T-helper 1 cell (primary cell): ENCODE results near the gene OR3A3.
"Not testable (repeated sequence)": the region's sequence is repeated elsewhere in the genome, so short reads cannot be mapped to it uniquely, and the experiment has no call there.

ENCODE experiments used
- DNase-seq, 5 donors: peaks; one replicate each; pipeline ENCODE4 v3.0.0-alpha.2; 2012 to 2020
- total RNA-seq, 4 donors: gene quantifications; one replicate each; lab custom pipeline; 2026; lab: John Stamatoyannopoulos, UW

OR3A3 gene
- total RNA-seq = 0 reads per million in 4 donors

DNA sequence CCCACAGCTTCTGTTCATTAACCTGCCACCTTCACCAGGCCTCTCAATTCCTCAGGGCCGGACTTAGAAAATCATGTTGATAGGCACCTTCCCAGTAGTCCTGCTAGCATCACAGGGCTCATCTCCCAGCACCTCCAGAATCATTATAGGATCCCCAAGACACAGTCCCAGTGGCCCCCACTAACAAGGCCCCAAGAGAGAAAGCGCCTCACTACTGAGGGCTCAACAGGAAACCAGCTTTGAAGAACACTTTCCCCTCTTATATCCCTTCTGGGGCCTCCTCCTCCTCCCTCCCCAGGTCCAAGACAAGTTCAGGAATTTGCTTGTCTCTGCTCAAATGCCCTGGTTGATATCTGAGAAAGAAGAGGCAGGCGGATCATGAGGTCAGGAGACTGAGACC is at the start of gene OR3A3:
TSS of gene OR3A3 (plus strand) at position 301 of the 400 bp plus-strand sequence.
- DNase-seq = no peak

DNA sequence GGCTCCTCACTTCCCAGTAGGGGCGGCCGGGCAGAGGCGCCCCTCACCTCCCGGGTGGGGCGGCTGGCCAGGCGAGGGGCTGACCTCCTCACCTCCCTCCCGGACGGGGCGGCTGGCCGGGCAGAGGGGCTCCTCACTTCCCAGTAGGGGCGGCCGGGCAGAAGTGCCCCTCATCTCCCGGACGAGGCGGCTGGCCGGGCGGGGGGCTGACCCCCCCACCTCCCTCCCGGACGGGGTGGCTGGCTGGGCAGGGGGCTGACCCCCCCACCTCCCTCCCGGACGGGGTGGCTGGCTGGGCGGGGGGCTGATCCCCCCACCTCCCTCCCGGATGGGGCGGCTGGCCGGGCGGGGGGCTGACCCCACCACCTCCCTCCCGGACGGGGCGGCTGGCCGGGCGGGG is 40.0 kb upstream of the OR3A3 start:
- not testable (repeated sequence) for DNase-seq

DNA sequence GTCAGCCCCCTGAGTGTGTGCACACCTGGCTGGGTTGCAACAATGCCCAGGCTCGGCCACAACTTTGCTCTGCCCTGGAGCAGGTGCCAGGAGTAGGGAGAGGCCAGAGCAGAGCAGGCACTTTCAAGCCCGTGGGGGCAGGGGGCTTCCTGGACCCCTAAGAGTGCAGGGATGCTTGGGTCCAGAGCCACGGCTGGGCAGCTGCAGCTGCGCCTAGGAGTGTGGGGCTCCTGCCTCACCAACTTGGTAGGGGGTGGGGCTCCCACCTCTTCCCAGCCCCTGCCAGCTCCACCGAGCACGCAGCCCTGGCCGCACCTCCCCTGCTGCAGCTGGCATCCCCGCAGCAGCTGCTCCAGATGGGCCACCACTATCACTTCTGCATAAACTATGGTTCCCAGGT is 32.8 kb upstream of the OR3A3 start:
- DNase-seq = no peak

DNA sequence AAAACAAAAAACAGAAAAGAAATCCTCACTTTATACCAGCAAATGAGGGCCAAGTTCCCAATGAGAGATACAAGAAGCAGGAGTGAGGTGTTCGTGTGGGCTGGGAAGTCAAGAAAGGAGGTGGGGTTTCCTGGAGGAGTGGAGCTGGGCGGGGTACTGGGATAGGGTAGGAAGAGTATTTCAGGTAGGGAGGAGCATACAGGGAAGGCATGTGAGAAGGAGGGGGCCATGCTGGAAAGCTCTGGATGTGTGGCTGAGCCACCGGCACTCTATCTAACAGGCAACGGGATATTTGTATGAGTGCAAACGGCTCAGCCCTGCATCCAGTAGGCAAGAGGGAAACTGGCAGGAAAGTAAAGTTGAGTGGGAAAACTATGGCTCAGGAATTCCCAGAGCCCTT is 29.2 kb upstream of the OR3A3 start:
- DNase-seq = no peak

DNA sequence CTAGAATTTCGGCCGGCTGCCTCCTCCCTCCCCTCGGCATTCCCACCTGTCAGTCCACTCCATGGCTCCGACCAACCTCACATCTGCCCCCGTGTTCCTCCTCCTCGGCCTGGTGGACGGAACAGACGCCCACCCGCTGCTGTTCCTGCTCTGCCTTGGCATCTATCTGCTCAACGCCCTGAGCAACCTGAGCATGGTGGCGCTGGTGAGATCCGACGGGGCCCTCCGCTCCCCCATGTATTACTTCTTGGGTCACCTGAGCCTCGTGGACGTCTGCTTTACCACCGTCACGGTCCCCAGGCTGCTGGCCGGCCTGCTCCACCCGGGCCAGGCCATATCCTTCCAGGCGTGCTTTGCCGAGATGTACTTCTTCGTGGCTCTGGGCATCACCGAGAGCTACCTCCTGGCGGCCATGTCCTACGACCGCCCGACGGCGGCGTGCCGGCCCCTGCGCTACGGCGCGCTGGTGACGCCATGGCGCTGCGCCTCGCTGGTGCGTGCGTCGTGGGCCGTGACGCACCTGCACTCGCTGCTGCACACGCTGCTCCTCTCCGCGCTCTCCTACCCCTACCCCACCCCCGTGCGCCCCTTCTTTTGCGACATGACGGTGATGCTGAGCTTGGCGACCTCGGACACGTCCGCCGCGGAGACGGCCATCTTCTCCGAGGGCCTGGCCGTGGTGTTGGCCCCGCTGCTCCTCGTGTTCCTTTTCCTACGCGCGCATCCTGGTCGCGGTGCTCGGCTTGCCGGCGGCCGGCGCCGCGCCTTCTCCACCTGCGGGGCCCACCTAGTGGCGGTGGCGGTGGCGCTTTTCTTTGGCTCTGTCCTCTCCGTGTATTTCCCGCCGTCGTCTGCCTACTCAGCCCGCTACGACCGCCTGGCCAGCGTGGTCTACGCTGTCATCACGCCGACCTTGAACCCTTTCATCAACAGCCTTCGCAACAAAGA is 25.0 kb upstream of the OR3A3 start, which contains the start of gene OR3A2:
TSS of gene OR3A2 (minus strand) at position 440 of the 948 bp plus-strand sequence.
- DNase-seq = peak in 2 of 5 donors; percentile 2 to 9

DNA sequence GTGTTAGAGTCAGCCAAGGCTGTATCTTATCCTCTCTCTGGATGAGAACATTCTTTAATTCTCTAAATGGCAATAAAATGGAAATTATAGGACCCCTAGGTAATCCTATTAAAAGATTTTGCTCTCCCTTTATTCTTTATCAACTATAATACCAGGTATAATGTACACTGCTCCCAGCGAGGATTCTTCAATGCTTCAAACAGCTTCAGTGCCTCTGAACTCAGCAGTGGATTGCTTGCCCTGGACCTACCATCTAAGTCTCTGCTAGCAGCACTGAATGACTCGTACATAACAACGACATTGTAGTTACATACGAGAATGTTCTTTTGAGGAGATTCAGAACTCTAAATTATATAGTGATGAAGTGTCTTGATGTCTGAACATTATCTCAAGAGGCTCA is 21.4 kb upstream of the OR3A3 start:
- no peak for DNase-seq

DNA sequence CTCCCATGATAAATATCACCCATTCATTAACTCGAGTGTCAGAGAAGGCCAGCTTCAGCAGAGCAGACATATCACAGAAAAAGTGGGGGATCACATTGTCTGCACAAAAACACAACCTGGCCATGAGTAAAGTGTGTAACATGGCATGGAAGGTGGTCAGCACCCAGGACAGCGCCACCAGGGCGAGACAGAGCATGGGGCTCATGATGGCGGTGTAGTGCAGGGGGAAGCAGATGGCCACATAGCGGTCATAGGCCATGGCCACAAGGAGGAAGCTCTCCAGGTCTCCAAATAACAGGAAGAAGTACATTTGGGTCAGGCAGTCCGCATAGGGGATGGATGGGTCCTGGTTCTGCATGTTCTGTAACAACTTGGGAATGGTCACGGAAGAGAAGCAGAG is 13.4 kb upstream of the OR3A3 start:
- not testable (repeated sequence) for DNase-seq

DNA sequence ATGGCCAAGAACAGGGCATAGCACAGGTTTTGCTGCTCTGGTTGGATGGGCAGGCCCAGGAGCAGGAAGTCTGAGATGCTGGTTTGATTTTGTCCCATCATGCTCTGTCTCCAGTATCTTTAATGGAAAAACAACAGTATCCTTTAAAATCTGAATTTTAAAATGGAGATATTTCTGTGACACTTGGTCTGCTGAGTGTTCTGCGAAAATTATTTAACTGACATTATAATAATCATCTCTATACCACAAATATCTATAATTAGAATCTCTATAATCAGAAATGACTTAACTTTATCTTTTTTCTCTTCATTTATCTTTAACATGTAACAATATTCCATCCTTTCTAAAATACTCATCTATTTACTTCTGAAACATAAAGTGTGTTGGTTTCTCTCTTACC is 12.9 kb upstream of the OR3A3 start, which contains the start of gene OR1E1:
TSS of gene OR1E1 (minus strand) at position 101 of the 400 bp plus-strand sequence. CDS start at position 101, 0 bp downstream.
- no peak for DNase-seq

DNA sequence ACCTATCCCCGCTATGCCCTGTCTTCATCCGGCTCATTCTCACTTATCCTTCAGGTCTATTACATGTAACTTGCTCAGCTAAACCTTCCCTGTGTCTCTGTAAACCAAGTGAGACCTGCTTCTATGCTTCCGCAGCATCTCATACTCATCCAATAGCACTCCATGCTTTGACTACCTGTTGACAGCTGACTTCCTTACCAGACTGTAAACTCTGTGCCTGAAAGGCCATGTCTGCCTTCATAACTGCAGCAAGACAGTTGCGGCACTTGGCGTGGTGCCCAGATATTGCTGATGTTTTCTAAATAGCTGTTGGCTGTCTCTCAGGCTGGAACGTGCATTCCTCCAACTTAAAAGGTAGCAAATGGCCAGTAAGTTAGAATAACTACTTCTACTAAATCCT is 11.1 kb upstream of the OR3A3 start:
- no peak for DNase-seq

DNA sequence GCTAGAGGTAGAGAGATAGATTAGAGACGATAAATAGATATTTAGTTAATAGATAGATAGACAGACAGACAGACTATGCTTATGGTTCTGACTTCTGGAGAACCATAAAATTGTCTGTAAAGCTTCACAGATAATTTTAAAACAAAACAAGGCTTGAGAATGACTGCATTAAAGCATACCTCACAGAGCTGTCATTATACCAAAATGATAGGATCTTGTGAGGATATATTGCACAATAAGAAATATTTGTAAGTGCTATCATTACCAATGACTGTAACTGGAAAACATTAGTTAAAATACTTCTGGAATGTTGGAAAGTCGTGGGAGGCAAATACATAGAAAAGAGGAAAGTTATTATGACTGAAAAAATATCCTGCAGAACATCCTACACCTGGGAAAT is 9.4 kb upstream of the OR3A3 start:
- DNase-seq = no peak

DNA sequence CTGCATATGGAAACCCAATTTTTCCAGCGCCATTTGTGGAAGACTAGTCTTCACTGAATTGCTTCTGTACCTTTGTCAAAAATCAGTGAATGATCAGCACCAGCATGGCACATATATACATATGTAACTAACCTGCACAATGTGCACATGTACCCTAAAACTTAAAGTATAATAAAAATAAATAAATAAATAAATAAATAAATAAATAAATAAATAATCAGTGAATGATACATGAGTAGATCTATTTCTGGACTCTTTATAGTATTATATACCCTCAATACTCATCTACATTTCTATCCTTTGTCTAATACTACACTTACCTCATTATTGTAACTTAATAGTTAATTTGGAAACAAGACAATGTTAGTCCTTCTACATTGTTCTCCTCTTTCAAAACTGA is 7.3 kb upstream of the OR3A3 start:
- not testable (repeated sequence) for DNase-seq

DNA sequence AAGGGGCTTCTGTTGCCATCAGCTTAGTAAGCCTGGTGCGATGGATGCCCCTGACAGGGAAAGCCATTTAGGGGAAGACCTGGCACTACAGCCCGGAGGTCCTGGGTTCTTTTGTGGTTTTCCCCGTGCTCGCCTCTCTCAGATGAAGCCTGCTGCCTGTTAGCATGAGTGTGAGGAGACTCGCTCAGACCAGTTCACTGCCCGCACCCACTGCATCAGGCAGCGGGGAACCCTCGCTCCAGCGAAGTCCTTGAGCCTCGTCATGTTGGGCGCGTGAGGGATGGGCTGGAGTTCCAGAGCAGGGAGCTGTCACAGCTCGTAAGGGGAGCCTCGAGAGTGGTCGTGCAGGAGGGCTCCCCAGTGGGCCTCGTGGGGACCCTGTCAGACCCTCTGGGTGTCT is 1.0 kb downstream of the OR3A3 start:
- DNase-seq = not testable (repeated sequence)

DNA sequence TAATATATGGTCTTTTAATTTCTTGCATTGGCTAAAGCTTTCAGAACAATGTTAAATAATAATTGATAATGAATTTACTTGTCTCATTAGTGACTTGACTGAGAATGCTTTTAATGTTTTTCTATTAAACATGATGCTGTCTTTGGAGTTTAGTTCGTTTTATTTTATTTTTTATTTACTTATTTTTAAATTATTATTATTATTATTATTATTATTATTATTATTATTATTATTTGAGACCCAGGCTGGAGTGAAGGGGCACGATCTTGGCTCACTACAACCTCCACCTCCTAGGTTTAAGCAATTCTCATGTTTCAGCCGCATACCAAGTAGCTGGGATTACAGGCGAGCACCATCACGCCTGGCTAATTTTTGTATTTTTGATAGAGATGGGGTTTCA is 4.4 kb downstream of the OR3A3 start:
- DNase-seq = no peak

DNA sequence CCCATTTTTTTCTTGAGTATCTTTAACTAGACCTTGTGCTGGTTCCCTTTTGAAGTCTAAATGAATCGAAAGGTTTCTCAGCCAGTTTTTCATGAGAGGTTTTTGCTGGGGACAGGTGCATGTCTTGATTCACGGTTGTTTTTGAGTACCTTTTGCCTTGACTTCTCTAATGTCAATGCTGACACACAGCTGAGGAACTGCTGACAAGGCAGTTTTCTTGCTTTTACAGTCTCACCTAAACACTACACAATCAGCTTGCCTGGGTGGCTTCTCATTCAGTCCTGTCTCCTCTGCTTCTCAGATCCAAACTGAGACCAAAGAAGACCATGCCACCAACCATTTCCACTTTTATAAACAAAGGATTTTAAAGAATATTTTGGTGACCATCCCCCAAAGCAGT is 7.1 kb downstream of the OR3A3 start:
- DNase-seq = no peak

DNA sequence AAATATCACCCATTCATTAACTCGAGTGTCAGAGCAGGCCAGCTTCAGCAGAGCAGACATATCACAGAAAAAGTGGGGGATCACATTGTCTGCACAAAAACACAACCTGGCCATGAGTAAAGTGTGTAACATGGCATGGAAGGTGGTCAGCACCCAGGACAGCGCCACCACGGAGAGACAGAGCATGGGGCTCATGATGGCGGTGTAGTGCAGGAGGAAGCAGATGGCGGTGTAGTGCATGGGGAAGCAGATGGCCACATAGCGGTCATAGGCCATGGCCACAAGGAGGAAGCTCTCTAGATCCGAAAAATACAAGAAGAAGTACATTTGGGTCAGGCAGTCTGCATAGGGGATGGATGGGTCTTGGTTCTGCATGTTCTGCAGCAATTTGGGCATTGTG is 22.0 kb downstream of the OR3A3 start:
- not testable (repeated sequence) for DNase-seq

DNA sequence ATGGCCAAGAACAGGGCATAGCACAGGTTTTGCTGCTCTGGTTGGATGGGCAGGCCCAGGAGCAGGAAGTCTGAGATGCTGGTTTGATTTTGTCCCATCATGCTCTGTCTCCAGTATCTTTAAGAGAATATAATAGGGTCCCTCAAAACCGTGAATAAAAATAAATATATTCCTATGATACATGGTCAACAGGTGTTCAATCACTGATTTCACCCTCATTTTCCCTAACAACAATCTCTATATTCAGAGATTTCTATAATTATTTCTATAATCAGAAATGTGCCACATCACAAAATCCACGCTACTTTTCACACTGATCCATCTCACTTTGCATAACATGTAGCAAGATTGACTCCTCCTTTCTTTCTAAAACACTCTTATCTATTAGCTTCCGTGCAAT is 22.6 kb downstream of the OR3A3 start, which contains the start of gene OR1E2:
TSS of gene OR1E2 (minus strand) at position 101 of the 400 bp plus-strand sequence. CDS start at position 101, 0 bp downstream.
- DNase-seq = no peak

DNA sequence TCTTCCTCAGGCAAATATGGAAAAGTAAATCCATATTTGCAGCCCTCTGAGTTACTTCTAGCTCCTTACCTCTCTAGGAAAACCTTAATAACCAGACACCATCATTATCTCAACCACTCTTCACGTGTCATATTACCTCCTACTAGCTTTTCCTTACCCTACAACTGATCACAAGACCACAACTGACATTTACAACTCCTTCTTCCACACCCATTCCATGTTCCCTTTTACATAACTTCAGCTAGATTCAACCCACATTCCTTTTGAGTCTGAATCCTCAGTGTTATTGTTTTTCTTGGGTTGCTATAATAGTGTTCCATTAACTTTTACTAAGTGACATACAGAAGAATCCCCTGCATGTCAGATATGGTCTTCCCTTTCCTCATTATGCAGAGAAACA is 27.2 kb downstream of the OR3A3 start:
- DNase-seq = no peak

DNA sequence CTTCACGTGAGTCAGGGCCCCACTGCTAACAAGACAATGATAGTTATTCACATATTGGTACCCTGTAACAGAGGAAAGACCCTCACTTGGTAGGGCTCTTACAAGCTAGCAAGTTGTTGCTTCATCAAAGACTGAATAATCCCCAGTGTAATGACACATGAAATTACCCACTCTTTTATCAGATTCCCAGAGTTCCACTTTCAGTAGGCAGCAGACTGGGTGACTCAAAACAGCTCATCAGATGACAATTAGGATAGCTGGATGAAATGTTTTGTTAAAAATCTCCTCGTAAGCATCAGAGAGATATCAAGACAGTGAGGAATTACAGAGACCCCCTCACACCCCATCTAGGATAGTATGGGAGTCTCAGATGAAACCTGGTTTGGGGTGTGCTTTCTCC is 29.3 kb downstream of the OR3A3 start:
- no peak for DNase-seq

DNA sequence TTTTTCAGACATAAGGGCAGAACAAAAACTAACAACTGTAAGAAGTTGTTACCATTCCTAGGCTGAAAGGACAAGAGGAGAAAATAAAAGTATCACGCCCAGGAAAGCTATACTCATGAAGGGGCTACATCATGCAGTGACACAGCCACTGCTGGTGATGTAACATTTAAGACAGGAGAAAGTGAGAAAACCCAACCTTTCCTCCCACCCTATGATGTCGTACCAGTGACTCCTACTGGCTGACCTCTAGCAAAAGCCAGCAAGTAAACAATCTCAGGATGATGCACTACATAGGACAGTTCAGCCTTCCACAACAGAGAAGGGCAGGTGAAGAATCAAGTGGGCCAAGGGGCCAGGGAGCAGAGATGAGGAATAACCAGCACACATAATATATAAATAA is 36.5 kb downstream of the OR3A3 start:
- DNase-seq = no peak

DNA sequence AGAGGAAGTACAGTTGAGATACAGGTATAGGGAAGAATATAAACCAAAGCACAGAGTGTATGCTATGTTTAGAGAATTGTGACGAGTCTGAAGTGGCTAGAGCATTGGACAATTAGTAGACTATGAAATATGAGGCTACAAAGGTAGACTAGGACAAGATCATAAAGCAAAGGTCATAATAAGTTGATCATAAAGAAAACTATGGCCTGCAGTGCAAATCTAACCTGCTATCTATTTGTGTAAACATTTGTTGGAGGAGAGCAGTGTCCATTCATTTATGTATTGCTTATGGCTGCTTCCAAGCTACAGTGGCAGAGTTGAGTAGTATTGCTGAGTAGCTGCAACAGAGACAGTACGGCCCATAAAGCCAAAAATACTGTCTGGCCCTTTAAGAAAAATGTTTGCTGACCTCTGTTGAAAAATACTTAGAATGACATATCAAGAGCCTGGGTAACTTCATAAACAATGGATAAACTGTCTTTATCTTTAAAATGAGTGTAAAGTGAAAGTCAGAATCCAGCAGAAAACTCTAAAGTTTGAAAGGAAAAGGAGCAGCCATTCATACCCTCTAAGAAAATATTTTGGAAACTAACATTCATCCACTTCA is 37.0 kb downstream of the OR3A3 start:
- DNase-seq = no peak

DNA sequence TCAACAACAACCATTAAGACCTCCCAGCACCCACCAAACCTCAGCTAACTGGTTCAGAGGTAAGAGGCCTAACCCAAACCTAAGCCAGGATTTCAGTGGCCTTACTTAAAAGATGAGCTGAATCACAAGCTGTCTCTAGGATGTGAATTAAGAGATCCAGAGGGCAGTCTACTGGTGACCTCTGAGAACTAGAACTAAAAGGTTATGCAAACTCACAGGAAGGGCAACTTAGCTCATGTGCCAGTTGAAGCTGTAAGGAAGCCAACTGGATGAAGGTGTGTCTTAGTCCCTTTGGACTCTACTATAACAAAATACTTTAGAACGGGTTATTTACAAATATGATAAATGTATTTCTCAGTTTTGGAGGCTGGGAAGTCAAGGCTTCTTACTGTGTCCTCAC is 55.2 kb downstream of the OR3A3 start:
- not testable (repeated sequence) for DNase-seq

DNA sequence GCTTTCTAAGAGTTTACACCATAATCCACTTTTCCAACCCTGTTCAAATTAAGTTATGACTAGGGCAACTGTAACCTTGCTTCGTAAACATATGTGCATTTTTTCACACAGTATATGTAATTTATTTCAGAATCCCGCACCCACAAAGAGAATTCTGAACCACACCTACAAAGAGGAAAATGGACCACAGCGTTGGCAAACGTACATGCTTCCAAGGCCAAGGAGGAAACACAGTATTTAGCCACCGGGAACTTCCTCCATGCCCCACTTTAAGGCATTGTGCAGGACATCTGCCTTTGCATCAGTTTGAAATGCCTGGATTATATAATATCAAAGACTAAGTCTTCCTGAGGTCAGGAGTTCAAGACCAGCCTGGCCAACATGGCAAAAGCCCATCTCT is 58.4 kb downstream of the OR3A3 start:
- DNase-seq = no peak

DNA sequence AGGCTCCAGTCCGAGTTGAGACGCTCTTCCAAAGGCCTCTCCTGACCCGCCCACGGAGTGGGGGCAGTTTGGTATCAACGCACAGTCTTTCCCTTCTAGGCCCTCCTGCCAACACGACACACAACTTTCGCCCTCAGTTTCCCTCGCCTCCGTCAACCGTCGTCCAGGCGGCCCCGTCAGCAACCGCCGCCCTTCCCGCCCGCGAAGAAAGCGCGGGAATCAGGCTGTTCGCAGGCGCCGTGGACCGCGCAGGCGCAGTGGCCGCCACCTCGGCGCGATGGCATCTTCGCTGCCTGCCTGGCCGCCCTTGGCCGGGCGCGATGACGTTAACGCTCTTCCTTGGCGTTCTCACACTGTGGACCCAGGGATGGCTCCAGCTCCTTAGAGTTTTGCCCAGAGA is 60.4 kb downstream of the OR3A3 start, which contains the start of gene SPATA22:
TSS of gene SPATA22 (minus strand) at position 221 of the 400 bp plus-strand sequence. CDS start 2,494 bp downstream, outside the sequence.
- no peak for DNase-seq

DNA sequence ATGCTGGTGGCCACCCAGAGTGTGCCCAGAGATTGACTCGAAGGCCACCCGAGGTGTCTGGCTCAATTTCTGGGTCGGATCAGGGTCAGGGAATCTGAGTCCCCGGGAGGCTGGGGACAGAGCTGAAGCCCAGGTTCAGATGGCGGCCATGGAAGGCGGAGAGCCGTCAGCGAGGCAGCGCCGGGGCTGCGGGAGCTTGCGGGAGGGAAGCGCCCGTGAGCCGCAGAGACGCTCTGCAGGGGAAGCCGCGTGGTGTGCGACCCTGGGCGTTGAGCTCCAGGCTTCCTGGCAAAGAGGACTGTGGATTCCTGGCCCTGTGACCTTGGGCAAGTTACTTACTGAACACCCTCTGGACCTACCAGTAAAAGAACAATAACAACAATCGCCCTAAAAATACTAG is 61.0 kb downstream of the OR3A3 start:
- DNase-seq = no peak
